HAP-1 (cell line): ENCODE measurements around the gene IL18RAP.

Experiments used
- DNase-seq, 2 experiments: peaks; one replicate each; pipeline ENCODE4 v3.0.0-alpha.2; 2016 to 2020; ENCODE audit warnings: low spot score in 2 of 2
- H3K27me3 ChIP-seq: fragments of 250-450 bp; sonication (Bioruptor Pico); 2 replicates; pipeline ENCODE4 v1.5.1; 2020; ENCODE audit warnings: low read depth, mild to moderate bottlenecking, moderate library complexity
- H3K36me3 ChIP-seq: fragments of 250-450 bp; sonication (Bioruptor Pico); replicated peaks from 2 replicates; pipeline ENCODE4 v1.5.1; 2020; ENCODE audit warnings: mild to moderate bottlenecking
- H3K4me1 ChIP-seq: fragments of 250-450 bp; sonication (Bioruptor Pico); 2 replicates; pipeline ENCODE4 v1.5.1; 2020; ENCODE audit warnings: mild to moderate bottlenecking
- H3K4me3 ChIP-seq: fragments of 250-450 bp; sonication (Bioruptor Pico); 2 replicates; pipeline ENCODE4 v1.5.1; 2020; ENCODE audit warnings: mild to moderate bottlenecking, moderate library complexity
- H3K9me3 ChIP-seq: fragments of 250-450 bp; sonication (Bioruptor Pico); 2 replicates; pipeline ENCODE4 v1.5.1; 2020; ENCODE audit warnings: mild to moderate bottlenecking, moderate library complexity
- in situ Hi-C: fragments of 300-500 bp; cut with MboI; formaldehyde crosslinking; loops from 3 replicates; pipeline ENCODE4 v1.14.3; 2020; ENCODE audit warnings: low sequenced_read_pairs, inconsistent platforms, mixed read lengths

The IL18RAP gene, protein sequence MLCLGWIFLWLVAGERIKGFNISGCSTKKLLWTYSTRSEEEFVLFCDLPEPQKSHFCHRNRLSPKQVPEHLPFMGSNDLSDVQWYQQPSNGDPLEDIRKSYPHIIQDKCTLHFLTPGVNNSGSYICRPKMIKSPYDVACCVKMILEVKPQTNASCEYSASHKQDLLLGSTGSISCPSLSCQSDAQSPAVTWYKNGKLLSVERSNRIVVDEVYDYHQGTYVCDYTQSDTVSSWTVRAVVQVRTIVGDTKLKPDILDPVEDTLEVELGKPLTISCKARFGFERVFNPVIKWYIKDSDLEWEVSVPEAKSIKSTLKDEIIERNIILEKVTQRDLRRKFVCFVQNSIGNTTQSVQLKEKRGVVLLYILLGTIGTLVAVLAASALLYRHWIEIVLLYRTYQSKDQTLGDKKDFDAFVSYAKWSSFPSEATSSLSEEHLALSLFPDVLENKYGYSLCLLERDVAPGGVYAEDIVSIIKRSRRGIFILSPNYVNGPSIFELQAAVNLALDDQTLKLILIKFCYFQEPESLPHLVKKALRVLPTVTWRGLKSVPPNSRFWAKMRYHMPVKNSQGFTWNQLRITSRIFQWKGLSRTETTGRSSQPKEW

DNA sequence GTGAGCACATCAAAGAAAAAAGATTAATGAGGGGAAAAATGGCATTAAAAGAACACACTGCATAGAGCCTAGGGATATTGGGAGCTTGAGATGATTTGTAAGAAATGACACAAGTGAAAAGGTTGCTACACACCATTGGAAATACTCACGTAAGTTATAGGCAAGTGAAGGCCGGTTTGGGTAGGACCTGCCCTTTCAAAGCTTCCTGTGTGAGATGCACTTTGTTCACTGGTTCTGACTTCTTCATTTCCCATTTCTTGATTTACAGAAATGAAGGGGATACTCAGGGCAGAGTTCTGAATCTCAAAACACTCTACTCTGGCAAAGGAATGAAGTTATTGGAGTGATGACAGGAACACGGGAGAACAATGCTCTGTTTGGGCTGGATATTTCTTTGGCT lies at the start of gene IL18RAP:
Gene IL18RAP (plus strand): TSS at position 251 of the 400 bp plus-strand sequence. CDS start 118 bp downstream, at position 369.
- no peak for DNase-seq
- Histone ChIP-seq H3K4me3 (no peak within 1 kb of the TSS), H3K9me3 (no peaks in the 10 kb centered on the region), H3K4me1 (no peaks in the 10 kb centered on the region), H3K36me3 (no peaks in the 10 kb centered on the region), H3K27me3 (no peaks in the 10 kb centered on the region)
- in situ Hi-C loops: no loop called here

DNA sequence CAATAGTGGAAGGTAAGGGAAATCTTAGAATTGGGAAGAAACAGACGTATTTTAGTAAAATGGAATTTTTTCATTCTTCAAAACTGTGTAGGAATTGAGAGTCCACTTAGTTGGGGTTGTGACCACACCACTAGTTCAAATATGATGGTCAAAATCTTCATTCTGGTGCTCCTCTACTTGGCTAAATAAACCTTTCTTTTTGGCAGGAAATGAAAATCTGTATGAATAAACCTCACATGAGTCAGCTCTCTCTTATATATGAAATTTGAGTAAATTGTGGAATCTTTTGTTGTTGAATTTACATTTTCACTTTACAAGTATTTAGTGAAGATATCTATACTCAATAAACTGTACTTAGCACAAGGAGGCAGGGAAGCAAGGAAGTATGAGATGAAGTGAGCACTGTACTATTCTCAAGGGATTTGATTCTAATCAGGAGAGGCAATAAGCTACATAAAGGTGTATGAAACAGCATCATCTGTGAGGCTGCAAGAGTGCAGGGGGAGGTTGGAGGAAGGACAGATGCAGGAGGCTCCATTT lies 46.8 kb upstream of the IL18RAP start:
- in situ Hi-C loops: no loop called here
- Histone ChIP-seq H3K4me1 (no peaks in the 10 kb centered on the region), H3K4me3 (no peak overlapping the region), H3K36me3 (no peaks in the 10 kb centered on the region), H3K27me3 (no peaks in the 10 kb centered on the region), H3K9me3 (no peaks in the 10 kb centered on the region; the same call in 1 of the 2 replicates)
- DNase-seq: no peak

DNA sequence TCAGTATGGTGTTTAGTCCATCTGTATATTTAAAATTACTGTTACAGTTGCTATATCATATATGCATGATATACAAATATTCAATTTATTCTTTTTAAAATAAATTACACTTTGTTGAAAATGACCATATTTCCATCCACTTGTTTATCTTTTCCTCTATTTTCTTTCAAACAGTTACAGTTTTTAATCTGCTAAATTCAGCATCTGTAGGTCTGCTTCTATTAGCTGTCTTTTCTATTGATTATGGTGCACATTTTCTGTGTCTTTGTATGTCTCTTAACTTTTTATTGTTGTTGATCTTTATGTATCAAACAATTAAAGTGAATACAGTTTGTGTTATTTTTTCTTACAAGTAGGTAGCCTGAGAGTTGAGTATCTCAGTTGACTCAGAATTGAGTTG lies 39.2 kb upstream of the IL18RAP start:
- H3K36me3 ChIP-seq: no peaks in the 10 kb centered on the region
- H3K27me3 ChIP-seq: no peaks in the 10 kb centered on the region
- DNase-seq: no peak
- in situ Hi-C loops: no loop called here
- H3K4me1 ChIP-seq: no peaks in the 10 kb centered on the region
- no peaks in the 10 kb centered on the region for H3K9me3 ChIP-seq
- no peak overlapping the region for H3K4me3 ChIP-seq

DNA sequence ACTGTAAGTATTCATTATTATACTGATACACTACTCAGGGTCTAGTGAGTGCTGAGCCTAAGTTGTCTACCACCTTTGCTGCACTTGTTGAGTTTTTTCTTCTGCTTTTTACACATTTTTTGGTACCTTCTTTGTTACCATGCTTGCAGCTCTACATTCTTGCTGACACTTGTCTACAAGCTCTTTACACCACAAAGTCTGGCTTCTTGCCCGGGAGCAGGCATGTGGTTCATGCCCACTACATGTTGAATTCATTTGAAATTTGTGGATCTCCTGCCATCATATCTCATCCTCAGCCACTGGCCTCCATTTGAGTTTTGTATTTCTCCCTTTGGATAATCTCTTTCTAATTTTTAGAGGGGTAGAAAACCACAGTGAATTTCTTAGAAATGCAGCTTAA lies 37.4 kb upstream of the IL18RAP start:
- Histone ChIP-seq H3K36me3 (no peaks in the 10 kb centered on the region), H3K27me3 (no peaks in the 10 kb centered on the region), H3K9me3 (no peaks in the 10 kb centered on the region), H3K4me1 (no peaks in the 10 kb centered on the region), H3K4me3 (no peak overlapping the region)
- DNase-seq: no peak
- in situ Hi-C loops: no loop called here

DNA sequence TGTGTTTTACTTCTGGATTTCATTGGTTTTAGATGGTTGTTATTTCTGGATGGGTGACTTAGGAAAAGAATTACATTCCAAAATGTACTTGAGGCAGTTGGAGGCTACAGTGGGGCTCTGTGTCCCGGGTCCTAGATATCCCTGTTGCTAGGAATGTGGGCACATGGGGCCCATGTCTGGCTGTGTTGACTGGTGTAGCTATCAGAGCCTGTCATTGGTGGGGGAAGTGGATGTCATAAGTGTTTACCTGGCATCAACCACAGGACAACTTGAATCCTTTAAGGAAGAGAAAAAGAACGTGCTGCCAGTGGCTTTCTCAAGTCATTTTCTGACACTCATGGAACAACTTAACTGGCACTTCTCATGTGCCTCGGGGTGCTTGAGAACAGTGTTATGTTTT lies 37.0 kb upstream of the IL18RAP start:
- no peaks in the 10 kb centered on the region for H3K9me3 ChIP-seq

DNA sequence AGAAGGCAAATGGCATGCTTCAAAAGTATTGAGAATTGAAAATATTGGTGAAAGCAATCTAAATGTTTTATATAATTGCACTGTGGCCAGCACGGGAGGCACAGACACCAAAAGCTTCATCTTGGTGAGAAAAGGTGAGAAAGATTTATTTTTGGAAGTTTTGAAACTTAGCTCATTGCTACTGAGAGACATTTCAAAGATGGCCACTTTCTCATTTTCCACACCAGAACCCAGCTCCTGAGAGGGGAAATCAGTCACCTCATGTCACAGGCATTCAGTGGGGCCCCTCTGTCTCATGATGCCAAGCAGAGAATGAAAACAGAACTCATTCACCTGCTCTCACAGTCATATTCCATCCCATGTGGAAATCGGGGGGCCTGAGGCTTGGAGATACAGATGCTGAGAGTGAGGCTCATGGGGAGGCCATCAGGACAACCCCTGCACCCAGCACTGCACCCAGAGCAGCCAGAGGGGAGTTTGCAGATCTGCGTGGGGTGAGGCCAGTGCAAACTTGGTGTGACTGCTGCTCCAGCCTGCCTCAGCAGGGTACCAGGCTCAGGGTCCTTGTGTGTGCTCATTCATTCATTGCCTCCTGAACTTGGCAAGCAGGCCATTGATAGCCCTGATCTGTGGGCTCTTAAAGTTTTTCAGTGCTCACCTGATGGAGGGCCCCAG lies 36.0 kb upstream of the IL18RAP start:
- H3K9me3 ChIP-seq: no peaks in the 10 kb centered on the region
- H3K4me3 ChIP-seq: no peak overlapping the region
- H3K27me3 ChIP-seq: no peaks in the 10 kb centered on the region
- no peaks in the 10 kb centered on the region for H3K36me3 ChIP-seq
- DNase-seq: no peak
- in situ Hi-C loops: no loop called here
- H3K4me1 ChIP-seq: no peaks in the 10 kb centered on the region

More for the DNA sequence above, 37.0 kb upstream of the IL18RAP start:
- no peaks in the 10 kb centered on the region for H3K27me3 ChIP-seq
- H3K4me3 ChIP-seq: no peak overlapping the region
- in situ Hi-C loops: no loop called here
- no peak for DNase-seq
- H3K4me1 ChIP-seq: no peaks in the 10 kb centered on the region
- no peaks in the 10 kb centered on the region for H3K36me3 ChIP-seq

DNA sequence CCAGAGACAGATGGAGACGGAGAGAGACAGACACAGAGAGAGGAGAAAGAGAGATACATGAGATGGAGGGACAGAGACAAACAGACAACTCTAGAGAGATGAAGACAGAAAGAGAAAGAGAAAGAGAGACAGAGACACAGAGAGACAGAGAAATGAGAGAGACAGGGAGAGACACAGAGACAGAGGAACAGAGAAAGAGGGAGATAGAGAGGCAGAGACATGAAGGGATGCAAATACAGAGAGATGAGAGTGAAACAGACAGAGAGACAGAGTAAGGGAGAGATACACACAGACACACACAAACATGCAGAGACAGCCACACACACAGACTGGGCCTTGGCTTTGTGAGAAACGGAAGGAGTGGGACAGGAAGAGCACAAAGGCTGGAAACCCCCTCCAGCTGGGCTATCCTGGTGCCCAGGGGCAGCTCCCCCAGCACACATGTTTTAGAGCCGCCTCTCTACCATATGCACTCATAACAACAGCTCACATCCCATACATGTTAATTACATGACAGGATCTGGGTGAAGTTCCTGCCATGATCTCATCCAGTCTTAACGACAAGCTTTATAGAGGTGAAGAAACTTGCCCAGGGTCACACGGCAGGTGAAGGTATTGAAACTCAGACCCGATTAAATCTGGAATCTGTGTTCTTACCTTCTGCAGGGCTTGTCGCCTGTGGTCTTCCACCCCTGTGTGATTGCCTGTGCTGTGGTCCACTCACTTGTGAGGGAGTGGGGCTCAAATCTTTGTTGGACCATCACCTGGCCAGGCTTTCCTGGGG lies 35.0 kb upstream of the IL18RAP start:
- Histone ChIP-seq H3K36me3 (no peaks in the 10 kb centered on the region), H3K4me1 (no peaks in the 10 kb centered on the region), H3K9me3 (no peaks in the 10 kb centered on the region), H3K4me3 (no peak overlapping the region), H3K27me3 (no peaks in the 10 kb centered on the region)
- no peak for DNase-seq
- in situ Hi-C loops: no loop called here

DNA sequence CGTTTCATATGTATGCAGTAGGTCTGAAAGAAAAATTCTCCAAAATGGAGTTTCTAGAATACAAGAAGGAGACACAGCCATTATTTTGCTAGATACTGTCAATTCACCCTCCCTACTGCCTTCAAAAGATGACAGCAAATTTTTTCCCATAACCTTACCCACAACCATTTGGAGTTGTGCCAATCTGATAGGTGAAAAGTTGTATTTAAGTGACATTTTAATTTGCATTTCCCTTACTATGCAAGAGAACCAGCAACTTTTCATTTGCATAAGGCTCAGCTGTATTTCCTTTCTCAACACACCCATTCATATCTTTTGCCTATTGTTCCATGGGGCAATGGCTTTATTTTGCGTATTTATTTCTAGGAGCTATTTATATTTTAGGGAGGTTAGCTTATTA lies 31.4 kb upstream of the IL18RAP start:
- H3K36me3 ChIP-seq: no peaks in the 10 kb centered on the region
- H3K9me3 ChIP-seq: no peaks in the 10 kb centered on the region
- H3K4me3 ChIP-seq: no peak overlapping the region
- H3K4me1 ChIP-seq: no peaks in the 10 kb centered on the region
- in situ Hi-C loops: no loop called here
- H3K27me3 ChIP-seq: no peaks in the 10 kb centered on the region
- peak in 1 of 2 experiments; percentile 2 for DNase-seq

DNA sequence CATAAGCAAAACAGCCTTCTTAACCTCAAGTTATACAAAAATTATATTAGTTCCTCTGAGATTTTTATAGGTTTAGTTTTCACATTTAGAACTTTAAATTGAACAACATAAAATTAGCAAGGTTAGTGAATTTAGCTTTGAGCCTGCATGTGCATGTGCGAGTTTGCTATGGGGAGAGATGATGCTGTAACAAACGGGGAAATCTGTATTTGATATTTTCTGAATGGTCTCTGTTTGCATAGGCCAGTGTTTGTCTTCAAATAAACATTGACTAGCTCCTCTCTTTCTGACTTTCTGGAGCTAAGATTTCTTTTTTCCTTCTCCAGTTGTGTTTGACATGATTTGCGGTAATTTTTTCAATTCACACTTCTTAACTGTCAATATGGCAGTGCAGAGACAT lies 30.9 kb upstream of the IL18RAP start:
- Histone ChIP-seq H3K9me3 (no peaks in the 10 kb centered on the region), H3K4me3 (no peak overlapping the region), H3K4me1 (no peaks in the 10 kb centered on the region), H3K27me3 (no peaks in the 10 kb centered on the region), H3K36me3 (no peaks in the 10 kb centered on the region)
- DNase-seq: no peak
- in situ Hi-C loops: no loop called here

DNA sequence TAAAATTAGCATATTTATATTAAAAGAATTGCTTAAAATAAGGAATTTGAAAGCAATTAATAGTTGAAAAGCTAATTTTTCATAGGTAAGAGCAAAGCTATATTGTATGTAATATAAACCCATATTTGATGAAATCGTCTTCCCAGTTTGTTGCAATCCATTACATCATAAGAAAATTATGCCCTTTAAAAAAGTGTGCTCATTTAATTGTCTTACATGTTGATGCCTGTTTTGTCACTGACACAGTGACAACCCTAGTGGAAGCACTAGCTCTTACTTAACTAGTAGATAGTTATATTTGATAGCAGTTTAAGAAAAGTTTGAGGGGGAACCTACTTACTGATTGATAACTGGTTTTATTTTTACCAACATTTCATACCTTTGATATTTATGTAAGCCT lies 30.0 kb upstream of the IL18RAP start:
- Histone ChIP-seq H3K27me3 (no peaks in the 10 kb centered on the region), H3K4me3 (no peak overlapping the region), H3K9me3 (no peaks in the 10 kb centered on the region), H3K4me1 (no peaks in the 10 kb centered on the region), H3K36me3 (no peaks in the 10 kb centered on the region)
- in situ Hi-C loops: no loop called here
- DNase-seq: no peak

DNA sequence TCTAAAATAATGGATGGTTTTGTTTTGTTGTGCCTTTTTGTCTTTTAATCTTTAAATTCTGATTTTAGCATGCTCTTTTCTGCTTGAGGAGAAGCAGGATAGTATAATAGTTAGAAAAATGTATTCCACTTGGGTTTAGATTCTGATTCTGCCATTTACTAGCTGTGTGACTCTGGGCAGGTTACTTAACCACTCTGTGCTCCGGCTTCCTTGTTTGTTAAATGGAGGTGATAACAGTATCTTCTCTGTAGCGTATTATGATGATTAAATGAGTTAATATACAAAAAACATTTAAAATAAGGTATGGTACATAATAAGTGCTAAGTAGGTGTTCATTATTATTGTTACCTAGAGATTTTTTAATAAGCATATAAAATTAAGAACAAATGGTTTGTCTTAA lies 26.9 kb upstream of the IL18RAP start:
- H3K9me3 ChIP-seq: no peaks in the 10 kb centered on the region
- H3K4me1 ChIP-seq: no peaks in the 10 kb centered on the region
- in situ Hi-C loops: no loop called here
- H3K27me3 ChIP-seq: no peaks in the 10 kb centered on the region
- DNase-seq: no peak
- no peak overlapping the region for H3K4me3 ChIP-seq
- no peaks in the 10 kb centered on the region for H3K36me3 ChIP-seq

DNA sequence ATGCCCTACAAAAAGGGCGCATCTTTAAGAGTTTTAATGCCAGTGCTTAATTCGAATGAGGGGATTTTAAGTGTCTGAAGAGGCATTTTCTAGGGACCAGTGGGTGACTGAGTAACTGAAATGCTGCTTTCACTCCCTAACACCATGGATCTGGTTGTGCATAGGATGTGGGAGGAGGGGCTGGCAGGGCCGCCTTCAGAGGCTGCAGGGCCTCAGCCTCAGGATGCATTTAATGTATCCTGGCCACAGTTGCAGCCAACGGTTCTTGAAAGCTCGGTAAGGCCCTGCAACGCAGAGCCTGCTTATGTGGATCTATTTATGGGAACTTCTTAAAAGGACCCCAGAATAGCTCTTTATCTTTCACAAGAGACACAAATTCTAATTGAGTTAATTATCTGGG lies 25.8 kb upstream of the IL18RAP start:
- H3K4me3 ChIP-seq: no peak overlapping the region
- in situ Hi-C loops: no loop called here
- no peaks in the 10 kb centered on the region for H3K27me3 ChIP-seq

DNA sequence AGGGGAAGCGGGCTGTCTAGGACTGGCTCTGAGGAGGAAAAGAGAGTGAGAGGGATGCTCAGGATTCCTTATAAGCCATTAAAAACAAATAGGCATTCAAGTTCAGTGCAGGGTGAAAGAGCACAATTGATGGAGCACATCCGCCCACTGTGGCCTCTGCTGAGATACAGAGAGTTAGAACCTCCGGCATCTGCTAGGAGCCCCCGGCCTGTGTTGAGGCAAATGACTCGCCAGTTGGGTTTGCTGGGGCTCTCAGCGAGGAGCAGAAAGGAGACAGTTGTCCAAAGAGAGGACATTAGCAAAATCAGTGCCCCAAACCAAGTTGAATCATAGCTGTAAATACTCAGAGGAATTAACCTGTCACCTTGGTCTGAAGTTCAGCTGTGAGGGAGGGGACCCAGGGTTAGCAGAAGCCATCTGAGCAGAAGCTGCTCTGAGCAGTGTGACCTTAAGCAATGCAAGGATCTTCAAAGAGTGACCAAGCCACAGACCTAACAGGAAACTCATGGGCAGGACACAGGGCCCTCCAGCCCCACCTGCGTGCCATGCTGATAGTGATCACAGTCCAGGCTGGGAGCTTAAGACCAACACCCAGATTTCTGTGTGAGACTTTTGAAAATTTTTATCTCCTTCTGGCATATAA lies 23.3 kb upstream of the IL18RAP start:
- no peaks in the 10 kb centered on the region for H3K36me3 ChIP-seq
- no peak for DNase-seq
- no peak overlapping the region for H3K4me3 ChIP-seq
- in situ Hi-C loops: no loop called here
- H3K9me3 ChIP-seq: no peaks in the 10 kb centered on the region
- H3K4me1 ChIP-seq: no peaks in the 10 kb centered on the region
- no peaks in the 10 kb centered on the region for H3K27me3 ChIP-seq

More for the DNA sequence above, 25.8 kb upstream of the IL18RAP start:
- no peak for DNase-seq
- no peaks in the 10 kb centered on the region for H3K9me3 ChIP-seq
- H3K36me3 ChIP-seq: no peaks in the 10 kb centered on the region
- no peaks in the 10 kb centered on the region for H3K4me1 ChIP-seq
